KOPT-K1 (cell line): ENCODE data around the gene USP48.
"Not testable (repeated sequence)": the region's sequence is repeated elsewhere in the genome, so short reads cannot be mapped to it uniquely, and the experiment has no call there.

Experiments
- H3K27ac ChIP-seq: fragments of 200-600 bp; sonication (generic); 2 replicates; pipeline ENCODE4 v1.5.1; 2016; ENCODE audit warnings: antibody characterized with exemption, mild to moderate bottlenecking, low read depth, low read length; ENCODE audit not compliant: poor library complexity, severe bottlenecking
- H3K36me3 ChIP-seq: fragments of 200-600 bp; sonication (generic); 2 replicates; pipeline ENCODE4 v1.5.1; 2017; ENCODE audit warnings: antibody characterized with exemption, mild to moderate bottlenecking, low read length, moderate library complexity; ENCODE audit not compliant: insufficient read depth
- H3K9me3 ChIP-seq: fragments of 200-600 bp; sonication (generic); 2 replicates; pipeline ENCODE4 v1.5.1; 2017; ENCODE audit warnings: antibody characterized with exemption, low read length, mild to moderate bottlenecking; ENCODE audit not compliant: insufficient read depth, poor library complexity, severe bottlenecking

USP48 gene

DNA sequence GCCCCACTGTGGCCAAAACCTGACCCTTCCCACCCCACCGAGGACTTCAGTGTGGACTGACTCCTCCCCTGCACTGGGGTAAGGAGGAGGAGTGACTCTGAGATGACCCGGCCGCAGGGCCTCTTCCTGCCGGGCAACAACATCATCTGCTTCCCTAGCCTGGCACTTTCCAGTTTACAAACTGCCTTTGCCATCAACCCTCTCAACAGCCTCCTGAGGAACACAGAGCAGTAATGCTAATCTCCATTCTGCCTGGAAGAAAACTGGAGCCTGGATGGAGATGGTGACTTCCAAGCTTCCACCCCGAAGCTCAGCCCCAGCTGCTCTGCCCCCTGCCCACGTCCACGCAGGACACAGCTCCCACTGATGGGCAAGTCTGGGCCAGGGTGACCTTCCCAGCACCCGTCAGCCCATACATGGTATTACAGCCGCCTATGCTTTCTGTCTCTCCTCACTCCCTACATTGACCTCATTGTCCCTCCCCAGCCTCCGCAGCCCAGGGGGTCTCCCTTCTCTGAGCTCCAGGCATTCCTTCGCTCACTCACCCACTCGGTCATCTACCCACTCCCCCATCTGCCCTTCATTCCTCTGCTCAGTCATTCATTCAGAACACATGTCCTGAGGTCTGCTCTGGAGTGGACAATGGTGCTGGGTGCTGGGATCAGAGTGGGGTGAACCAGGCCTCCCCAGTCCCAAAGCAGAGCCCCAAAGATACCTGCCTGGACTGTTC, 148.0 kb downstream of the USP48 start:
- Histone ChIP-seq H3K36me3 (no peaks in the 10 kb centered on the region), H3K27ac (peak overlapping the region; percentile 96), H3K9me3 (no peaks in the 10 kb centered on the region)

DNA sequence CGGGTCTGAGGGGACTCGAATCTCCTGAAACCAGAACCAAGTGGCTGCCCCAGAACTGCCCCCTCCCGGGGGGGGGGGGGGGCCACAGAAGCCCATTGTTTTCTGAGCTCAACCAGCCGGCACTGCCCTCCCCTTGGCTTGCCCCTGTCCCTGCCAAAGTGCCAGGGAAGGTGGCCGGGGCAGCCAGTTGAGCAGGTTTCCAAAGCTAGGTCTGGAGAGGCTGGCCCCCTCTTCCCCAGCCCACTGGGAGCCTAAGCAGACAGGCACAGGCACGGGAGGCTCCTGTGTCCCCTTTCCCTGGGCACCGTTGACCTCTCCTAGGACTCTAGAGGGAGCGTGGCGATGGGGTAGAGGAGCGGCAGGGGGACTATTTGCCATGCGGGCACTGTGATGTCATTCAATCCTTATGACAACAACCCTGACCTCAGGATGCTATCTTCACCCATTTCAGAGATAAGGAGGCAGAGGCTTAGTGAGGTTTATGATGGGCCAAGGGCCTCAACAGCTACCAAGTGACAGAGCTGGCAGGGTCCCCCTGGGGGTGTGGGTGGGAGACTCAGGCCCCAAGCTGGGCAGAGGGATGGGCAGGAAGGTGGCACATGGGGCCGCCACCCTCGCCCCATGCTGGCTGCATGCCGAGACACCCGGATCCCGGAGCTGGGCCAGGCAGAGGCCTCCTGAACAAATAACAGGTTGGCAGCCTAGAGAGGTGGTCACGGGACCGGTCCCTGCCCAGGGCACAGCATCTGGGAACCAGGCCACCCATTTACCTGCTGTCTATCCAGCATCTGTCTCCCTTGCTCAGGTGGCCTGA, 148.8 kb downstream of the USP48 start:
- Histone ChIP-seq H3K27ac (peak overlapping the region; percentile 96), H3K36me3 (no peaks in the 10 kb centered on the region), H3K9me3 (no peaks in the 10 kb centered on the region)

DNA sequence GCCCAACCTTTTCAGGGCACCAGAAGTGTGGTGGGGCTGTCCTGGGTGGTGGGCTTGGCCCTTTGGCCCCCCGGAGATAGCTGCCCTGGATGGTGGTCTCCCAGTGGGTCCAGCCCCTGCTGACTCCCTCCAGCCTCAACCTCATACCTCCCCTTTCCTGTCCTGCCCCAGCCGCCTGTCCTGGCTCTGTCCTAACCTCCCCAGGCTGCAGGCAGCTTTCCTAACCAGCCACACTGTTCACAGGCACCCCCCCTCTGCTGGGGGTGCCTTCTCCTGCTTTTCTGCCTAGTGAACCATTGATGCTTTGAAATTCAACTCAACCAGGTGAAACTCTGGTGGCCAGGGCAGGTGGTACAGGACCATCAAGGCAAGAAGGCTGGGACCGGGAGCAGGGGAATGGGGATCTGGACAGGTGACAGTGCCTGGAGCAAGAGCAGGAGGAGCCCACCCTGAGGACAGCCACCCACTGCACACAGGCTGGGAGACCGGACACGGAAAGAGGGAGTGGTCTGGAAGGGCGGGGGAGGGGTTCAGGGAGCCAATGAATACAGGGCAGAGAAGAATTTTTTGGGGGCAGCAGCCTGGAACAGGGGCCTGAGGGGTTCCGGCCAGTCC, 149.7 kb downstream of the USP48 start:
- Histone ChIP-seq H3K36me3 (no peaks in the 10 kb centered on the region), H3K27ac (peak overlapping the region; percentile 96), H3K9me3 (no peaks in the 10 kb centered on the region)

DNA sequence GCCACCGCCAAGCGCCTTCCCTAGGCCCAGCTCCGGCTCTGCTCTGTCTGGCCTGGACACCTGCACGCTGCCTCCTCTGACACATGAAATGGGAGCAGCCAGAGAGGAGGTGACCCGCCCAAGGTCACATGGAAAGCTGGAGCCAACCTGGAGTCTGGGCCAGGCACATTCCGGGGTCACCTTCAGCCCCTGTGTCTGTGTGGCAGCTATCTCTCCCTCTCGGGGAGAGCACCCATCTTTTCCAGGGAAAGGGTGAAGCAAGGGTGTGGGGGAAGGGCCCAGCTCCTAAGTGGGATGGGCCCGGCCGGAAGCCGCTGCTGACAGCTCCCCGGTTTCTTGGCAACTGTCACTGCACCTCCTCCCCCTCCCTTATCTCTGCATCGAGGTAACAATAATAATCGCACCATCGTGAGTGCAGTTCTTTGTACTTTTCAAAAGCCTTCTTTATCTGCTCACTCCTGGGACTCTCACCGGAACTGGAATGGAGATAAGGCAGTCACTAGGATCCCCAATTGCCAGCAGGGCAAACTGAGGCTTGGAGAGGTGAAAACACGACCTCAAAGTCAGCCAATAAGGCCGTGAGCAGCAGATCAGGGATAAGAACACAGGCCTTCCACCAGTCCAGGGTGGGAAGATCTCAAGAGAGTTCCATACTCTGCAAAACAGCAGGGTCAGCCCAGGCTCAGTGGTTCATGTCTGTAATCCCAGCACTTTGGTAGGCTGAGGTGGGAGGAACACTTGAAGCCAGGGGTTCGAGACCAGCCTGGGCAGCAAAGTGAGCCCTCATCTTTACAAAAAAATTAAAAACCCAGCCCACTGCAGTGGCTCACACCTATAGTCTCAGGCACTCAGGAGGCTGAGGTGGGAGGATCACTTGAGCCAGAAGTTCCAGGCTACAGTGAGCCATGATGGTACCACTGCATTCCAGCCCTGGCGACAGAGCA, 150.7 kb downstream of the USP48 start:
- H3K9me3 ChIP-seq: no peaks in the 10 kb centered on the region
- H3K27ac ChIP-seq: peak overlapping the region; percentile 96
- no peaks in the 10 kb centered on the region for H3K36me3 ChIP-seq

DNA sequence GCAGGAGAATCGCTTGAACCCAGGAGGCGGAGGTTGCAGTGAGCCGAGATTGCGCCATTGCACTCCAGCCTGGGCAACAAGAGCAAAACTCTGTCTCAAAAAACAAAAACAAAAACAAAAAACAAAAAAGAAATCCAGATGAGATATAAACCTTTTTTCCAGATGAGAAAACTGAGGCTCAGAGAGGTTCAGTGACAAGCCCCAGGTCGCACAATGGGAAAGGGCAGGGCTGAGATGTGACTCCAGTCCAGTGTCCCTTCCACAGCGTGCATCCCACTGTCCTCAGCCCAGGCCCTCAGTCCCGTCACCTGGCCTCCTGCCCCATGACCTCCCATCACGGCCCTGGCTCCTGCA, 151.4 kb downstream of the USP48 start:
- H3K9me3 ChIP-seq: not testable (repeated sequence)
- peak overlapping the region; percentile 96 for H3K27ac ChIP-seq

DNA sequence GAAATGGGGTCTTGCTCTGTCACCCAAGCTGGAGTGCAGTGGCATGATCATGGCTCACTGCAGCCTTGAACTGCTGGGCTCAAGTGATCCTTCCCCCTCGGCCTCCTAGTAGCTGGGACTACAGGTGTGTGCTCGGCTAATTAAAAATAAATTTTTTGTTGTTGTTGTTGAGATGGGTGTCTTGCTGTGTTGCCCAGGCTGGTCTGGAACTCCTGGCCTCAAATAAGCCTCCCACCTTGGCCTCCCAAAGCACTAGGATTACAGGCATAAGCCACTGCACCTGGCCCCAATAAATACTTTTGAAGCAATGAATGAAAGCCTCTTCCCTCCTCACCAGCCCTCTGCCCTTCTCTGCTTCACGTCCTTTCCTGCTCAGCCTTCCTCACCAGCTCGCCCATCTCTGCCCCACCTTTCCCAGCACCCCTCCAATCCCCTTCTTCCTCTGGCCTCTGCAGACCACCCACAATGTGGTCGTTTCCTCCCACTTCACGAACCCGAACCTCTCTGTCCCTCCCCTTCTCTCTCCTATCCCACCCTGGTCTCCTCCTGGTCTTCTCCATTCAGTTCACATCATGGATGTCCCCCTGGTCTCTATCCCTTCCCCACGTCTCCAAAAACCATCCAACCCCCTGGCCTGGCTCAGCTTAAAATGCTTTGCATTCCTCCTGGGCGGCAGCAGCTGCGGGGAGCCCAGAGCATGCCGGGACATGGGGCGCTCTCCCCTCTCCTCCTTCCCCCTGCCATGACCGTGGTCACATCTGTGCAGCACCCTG, 152.2 kb downstream of the USP48 start:
- Histone ChIP-seq H3K27ac (peak overlapping the region; percentile 96), H3K9me3 (no peaks in the 10 kb centered on the region)

More for the DNA sequence above, 151.4 kb downstream of the USP48 start:
- H3K36me3 ChIP-seq: not testable (repeated sequence)

DNA sequence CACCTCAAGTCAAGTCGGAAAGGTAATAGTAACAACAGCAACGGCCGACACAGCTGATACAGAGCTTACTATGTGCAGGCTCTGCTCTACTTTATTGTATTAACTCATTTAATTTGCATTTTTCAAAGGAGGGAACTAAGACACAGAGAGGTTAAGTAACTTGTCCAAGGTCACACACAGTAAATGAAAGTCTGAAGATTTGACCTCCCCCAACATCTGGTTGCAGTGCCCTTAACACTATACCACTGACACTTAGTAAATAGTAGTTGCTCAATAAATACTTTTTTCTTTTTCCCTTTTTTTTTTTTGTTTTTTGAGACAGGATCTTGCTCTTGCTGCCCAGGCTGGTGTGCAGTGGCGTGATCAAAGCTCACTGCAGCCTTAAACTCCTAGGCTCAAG, 153.0 kb downstream of the USP48 start:
- no peaks in the 10 kb centered on the region for H3K9me3 ChIP-seq
- peak overlapping the region; percentile 96 for H3K27ac ChIP-seq
- H3K36me3 ChIP-seq: no peaks in the 10 kb centered on the region

More for the DNA sequence above, 152.2 kb downstream of the USP48 start:
- H3K36me3 ChIP-seq: no peaks in the 10 kb centered on the region

DNA sequence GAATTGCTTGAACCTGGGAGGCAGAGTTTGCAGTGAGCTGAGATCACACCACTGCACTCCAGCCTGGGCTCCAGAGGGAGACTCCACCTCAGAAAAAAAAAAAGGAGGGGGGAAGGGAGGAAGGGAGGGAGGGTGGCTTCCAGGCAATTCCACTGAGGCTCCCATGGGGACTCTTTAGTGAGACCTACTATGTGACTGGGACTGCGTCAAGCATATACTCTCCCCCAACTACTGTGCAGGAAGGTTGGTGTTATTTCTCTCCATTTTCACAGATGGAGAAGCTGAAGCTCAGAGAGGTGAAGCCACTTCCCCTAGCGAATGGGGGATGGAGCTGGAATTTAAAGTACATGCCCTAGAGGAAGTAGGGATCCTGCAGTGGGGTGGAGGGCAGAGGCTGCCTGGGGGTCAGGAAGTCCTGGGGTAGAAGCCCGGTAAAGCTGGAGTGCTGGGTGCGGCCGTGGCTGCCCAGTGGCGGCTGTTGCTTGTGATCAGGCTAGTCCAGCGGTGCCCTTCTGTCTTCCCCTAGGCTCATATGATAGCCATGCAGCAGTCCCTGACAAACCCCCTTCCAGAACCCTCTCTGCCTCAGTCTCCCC, 154.1 kb downstream of the USP48 start:
- H3K9me3 ChIP-seq: no peaks in the 10 kb centered on the region
- no peaks in the 10 kb centered on the region for H3K36me3 ChIP-seq
- peak overlapping the region; percentile 96 for H3K27ac ChIP-seq
